PFSK-1 (cell line): ENCODE measurements around the gene DPYD.

Experiments
- FOXP2 ChIP-seq: optimal IDR thresholded peaks from 2 replicates; pipeline ENCODE3; 2011; ENCODE audit warnings: borderline replicate concordance, control low read depth, inconsistent platforms; ENCODE audit not compliant: insufficient read depth; ENCODE audit errors: extremely low read length, extremely low read depth
- POLR2AphosphoS5 ChIP-seq: IDR thresholded peaks from 2 replicates; pipeline ENCODE4 v1.6.1; 2012; ENCODE audit warnings: low read depth, mild to moderate bottlenecking, control low read depth, low read length, moderate library complexity
- REST ChIP-seq, 2 experiments: IDR thresholded peaks; 2 replicates each; pipeline versions ENCODE4 v1.6.1 to v1.8.0; 2011 to 2012; ENCODE audit warnings: low read depth in 2 of 2, low read length in 2 of 2, control low read depth in 1 of 2, inconsistent platforms in 1 of 2, mild to moderate bottlenecking in 1 of 2, moderate library complexity in 1 of 2; ENCODE audit not compliant: insufficient read depth in 1 of 2
- SIN3A ChIP-seq: IDR thresholded peaks from 2 replicates; pipeline ENCODE4 v1.6.1; 2012; ENCODE audit warnings: mild to moderate bottlenecking, low read length, moderate library complexity, borderline replicate concordance; ENCODE audit not compliant: insufficient read depth
- TAF1 ChIP-seq: IDR thresholded peaks from 2 replicates; pipeline ENCODE4 v1.6.1; 2012; ENCODE audit warnings: low read length, control low read depth, borderline replicate concordance; ENCODE audit not compliant: insufficient read depth

The DPYD gene

GRCh38 chr1:97764991-97765390 lies 155.8 kb downstream of the DPYD start:
- TF ChIP-seq POLR2AphosphoS5 (no peak), REST (IDR thresholded peaks at IDR 0.05; ENCODE audit: insufficient read depth in 1 of 2, low read depth in 2 of 2, low read length in 2 of 2) (no peak), SIN3A (no peak), FOXP2 (no peak), TAF1 (no peak)

GRCh38 chr1:97761637-97762036 lies 159.2 kb downstream of the DPYD start:
- no peak for TF ChIP-seq FOXP2
- TF ChIP-seq POLR2AphosphoS5: no peak
- no peak for TF ChIP-seq TAF1

GRCh38 chr1:97759078-97759477 lies 161.8 kb downstream of the DPYD start:
- TF ChIP-seq TAF1: no peak
- TF ChIP-seq FOXP2: no peak
- TF ChIP-seq SIN3A: no peak
- TF ChIP-seq POLR2AphosphoS5: no peak
- TF ChIP-seq REST (IDR thresholded peaks at IDR 0.05; ENCODE audit: insufficient read depth in 1 of 2, low read depth in 2 of 2, low read length in 2 of 2): no peak

- TF ChIP-seq POLR2AphosphoS5: no peak
- TF ChIP-seq TAF1: no peak
- TF ChIP-seq SIN3A: no peak
- no peak for TF ChIP-seq REST (IDR thresholded peaks at IDR 0.05; ENCODE audit: insufficient read depth in 1 of 2, low read depth in 2 of 2, low read length in 2 of 2)
- no peak for TF ChIP-seq FOXP2
Observed at GRCh38 chr1:97758541-97759057, 162.2 kb downstream of the DPYD start.

- TF ChIP-seq TAF1: no peak
Observed at GRCh38 chr1:97745912-97746311, 174.9 kb downstream of the DPYD start.

GRCh38 chr1:97744977-97745376 lies 175.9 kb downstream of the DPYD start:
- no peak for TF ChIP-seq TAF1
- TF ChIP-seq FOXP2: no peak

GRCh38 chr1:97743129-97743528 lies 177.7 kb downstream of the DPYD start:
- TF ChIP-seq POLR2AphosphoS5: no peak
- TF ChIP-seq SIN3A: no peak
- no peak for TF ChIP-seq REST (IDR thresholded peaks at IDR 0.05; ENCODE audit: insufficient read depth in 1 of 2, low read depth in 2 of 2, low read length in 2 of 2)
- no peak for TF ChIP-seq TAF1
- TF ChIP-seq FOXP2: no peak
